SU-DHL-6 (cell line): Measurements from ENCODE around the gene MT1A.
A peak's percentile ranks its signal among the peaks of the same experiment; 100 is the strongest.

Source experiments
- H2AFZ ChIP-seq: fragments of 200-600 bp; sonication (generic); 2 replicates; pipeline ENCODE4 v1.6.1; 2014; ENCODE audit warnings: low read depth, mild to moderate bottlenecking, moderate library complexity, mixed read lengths, antibody characterized with exemption, low read length; ENCODE audit not compliant: severe bottlenecking
- H3F3A ChIP-seq: fragments of 200-600 bp; shearing (Covaris generic); 2 replicates; pipeline ENCODE4 v1.6.0; 2016; ENCODE audit warnings: antibody characterized with exemption, mild to moderate bottlenecking; ENCODE audit not compliant: insufficient read depth
- H3K27ac ChIP-seq: fragments of 200-600 bp; sonication (generic); 2 replicates; pipeline ENCODE4 v1.5.1; 2016; ENCODE audit warnings: low read depth, mild to moderate bottlenecking, low read length, moderate library complexity, mixed read lengths
- H3K27me3 ChIP-seq: fragments of 200-600 bp; sonication (generic), shearing (Covaris generic); 2 replicates; pipeline ENCODE4 v1.6.0; 2014; ENCODE audit warnings: mild to moderate bottlenecking, low read length
- H3K36me3 ChIP-seq: fragments of 200-600 bp; sonication (generic); 2 replicates; pipeline ENCODE4 v1.6.1; 2014; ENCODE audit warnings: mild to moderate bottlenecking, low read length, mixed read lengths
- H3K4me2 ChIP-seq: fragments of 300-600, 200-600 bp; shearing (Covaris generic), sonication (generic); 2 replicates; pipeline ENCODE4 v1.6.0; 2014; ENCODE audit warnings: low read length, low read depth, mild to moderate bottlenecking; ENCODE audit not compliant: poor library complexity, severe bottlenecking
- H3K4me3 ChIP-seq: fragments of 200-600 bp; sonication (generic); 2 replicates; pipeline ENCODE4 v1.5.1; 2014; ENCODE audit warnings: antibody characterized with exemption, low read length, mild to moderate bottlenecking, mixed read lengths; ENCODE audit not compliant: insufficient read depth, poor library complexity, severe bottlenecking
- H3K79me2 ChIP-seq: fragments of 200-600 bp; sonication (generic); 2 replicates; pipeline ENCODE4 v1.6.1; 2014; ENCODE audit warnings: mild to moderate bottlenecking, low read length, moderate library complexity; ENCODE audit not compliant: insufficient read depth
- H3K9ac ChIP-seq: fragments of 200-600 bp; sonication (generic); 2 replicates; pipeline ENCODE4 v1.7.0; 2014; ENCODE audit warnings: mild to moderate bottlenecking, low read length
- H3K9me2 ChIP-seq: fragments of 200-600 bp; sonication (generic); replicated peaks from 2 replicates; pipeline ENCODE4 v1.6.1; 2014; ENCODE audit warnings: low read length; ENCODE audit not compliant: insufficient read depth
- H3K9me3 ChIP-seq: fragments of 200-600 bp; sonication (generic); 2 replicates; pipeline ENCODE4 v1.6.1; 2014; ENCODE audit warnings: low read length, mixed read lengths; ENCODE audit not compliant: insufficient read depth
- H4K20me1 ChIP-seq: fragments of 200-600 bp; sonication (generic); 2 replicates; pipeline ENCODE4 v1.6.1; 2014; ENCODE audit warnings: low read depth, mild to moderate bottlenecking, antibody characterized with exemption, low read length, moderate library complexity, mixed read lengths
- CTCF ChIP-seq: fragments of 200-600 bp; sonication (generic); IDR thresholded peaks from one replicate; pipeline ENCODE4 v1.5.1; 2017; ENCODE audit warnings: antibody characterized with exemption, mild to moderate bottlenecking, low read length, moderate library complexity; ENCODE audit not compliant: insufficient read depth, poor library complexity, severe bottlenecking
- EZH2phosphoT487 ChIP-seq: fragments of 200-600 bp; sonication (generic), shearing (Covaris generic); conservative IDR thresholded peaks from 2 replicates; pipeline ENCODE4 v1.6.1; 2018; ENCODE audit warnings: mild to moderate bottlenecking, antibody characterized with exemption, low read length, moderate library complexity, mixed read lengths

MT1A gene

DNA sequence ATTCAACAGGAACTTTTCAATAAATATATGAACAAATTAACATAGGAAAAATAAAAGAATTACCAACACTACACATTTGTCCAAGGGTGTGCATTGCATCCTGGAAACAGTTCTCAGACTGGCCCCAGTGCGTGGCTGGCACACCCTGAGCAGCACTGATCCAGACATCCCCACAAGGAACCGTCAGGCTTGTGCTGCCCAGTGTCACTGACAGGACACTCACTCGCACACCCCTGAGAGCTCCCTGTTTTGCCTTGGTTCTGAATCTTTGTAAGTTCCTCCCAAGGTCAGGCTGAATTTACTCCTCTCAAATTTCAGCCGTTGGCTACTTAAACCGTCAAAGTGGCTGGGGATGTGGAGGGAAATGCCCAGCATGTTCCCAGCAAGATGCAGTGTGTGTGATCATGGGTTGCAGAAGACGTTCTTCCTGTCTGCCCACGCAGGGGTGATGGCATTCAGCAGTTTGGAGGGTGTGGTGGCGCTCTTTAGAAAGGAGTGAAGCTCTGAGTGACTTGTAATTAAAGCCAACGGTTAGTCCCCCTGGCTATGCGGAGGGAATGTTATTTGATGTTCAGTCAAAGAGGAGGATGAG lies 28.4 kb upstream of the MT1A start:
- H3K36me3 ChIP-seq: no peaks in the 10 kb centered on the region
- TF ChIP-seq CTCF: no peak
- TF ChIP-seq EZH2phosphoT487: no peak
- H3K9me3 ChIP-seq: no peaks in the 10 kb centered on the region
- H3K9ac ChIP-seq: no peak overlapping the region
- H3K27ac ChIP-seq: no peak overlapping the region
- H2AFZ ChIP-seq: no peak overlapping the region
- H3K27me3 ChIP-seq: no peaks in the 10 kb centered on the region
- H3F3A ChIP-seq: no peaks in the 10 kb centered on the region
- no peaks in the 10 kb centered on the region for H3K9me2 ChIP-seq
- no peaks in the 10 kb centered on the region for H3K79me2 ChIP-seq
- no peak overlapping the region for H3K4me3 ChIP-seq
- H3K4me2 ChIP-seq: peak overlapping the region; percentile 75
- no peaks in the 10 kb centered on the region for H4K20me1 ChIP-seq

GRCh38 chr16:56610609-56611111 lies 27.8 kb upstream of the MT1A start:
- no peak overlapping the region for H3K4me2 ChIP-seq
- no peak overlapping the region for H3K9ac ChIP-seq
- H3K36me3 ChIP-seq: no peaks in the 10 kb centered on the region
- H3K9me3 ChIP-seq: no peaks in the 10 kb centered on the region
- no peaks in the 10 kb centered on the region for H3K27me3 ChIP-seq
- no peak overlapping the region for H2AFZ ChIP-seq
- no peaks in the 10 kb centered on the region for H4K20me1 ChIP-seq
- H3K9me2 ChIP-seq: no peaks in the 10 kb centered on the region
- no peaks in the 10 kb centered on the region for H3K79me2 ChIP-seq
- H3F3A ChIP-seq: no peaks in the 10 kb centered on the region
- no peak overlapping the region for H3K4me3 ChIP-seq
- TF ChIP-seq CTCF (no peak), EZH2phosphoT487 (no peak)
- H3K27ac ChIP-seq: no peak overlapping the region

DNA sequence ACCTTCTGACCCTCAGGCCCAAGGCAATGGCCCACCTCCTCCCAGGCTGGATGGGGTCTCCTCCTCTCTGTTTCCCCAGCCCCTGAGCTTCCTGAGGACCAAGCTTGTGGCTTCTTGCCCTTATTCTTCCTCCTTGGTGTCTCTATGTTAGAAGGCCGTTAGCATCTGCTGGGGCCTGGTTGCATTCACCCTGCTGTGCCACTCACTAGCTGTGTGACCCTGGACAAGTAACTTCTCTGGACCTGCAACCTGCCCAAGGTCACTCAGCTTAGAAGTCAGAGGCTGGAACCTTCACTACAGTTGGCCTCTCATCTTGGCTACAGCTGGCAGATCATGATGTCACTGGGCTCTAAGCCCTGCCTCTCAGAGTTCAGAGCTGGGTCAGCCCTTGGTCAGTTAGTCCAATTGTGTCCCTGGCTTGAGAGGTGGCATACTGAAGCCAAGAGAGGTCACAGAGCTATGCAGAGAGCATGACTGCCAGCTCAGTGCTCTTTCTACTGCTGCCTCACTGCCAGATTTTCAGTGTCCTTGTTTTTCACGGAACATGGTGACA lies 27.1 kb upstream of the MT1A start:
- H3K4me2 ChIP-seq: no peak overlapping the region
- no peaks in the 10 kb centered on the region for H3K9me2 ChIP-seq
- no peak overlapping the region for H2AFZ ChIP-seq
- no peaks in the 10 kb centered on the region for H3K9me3 ChIP-seq
- no peak overlapping the region for H3K9ac ChIP-seq
- no peaks in the 10 kb centered on the region for H4K20me1 ChIP-seq
- H3K36me3 ChIP-seq: no peaks in the 10 kb centered on the region
- no peaks in the 10 kb centered on the region for H3K27me3 ChIP-seq
- no peak for TF ChIP-seq CTCF
- no peak for TF ChIP-seq EZH2phosphoT487
- no peak overlapping the region for H3K27ac ChIP-seq
- H3K79me2 ChIP-seq: no peaks in the 10 kb centered on the region
- no peak overlapping the region for H3K4me3 ChIP-seq
- no peaks in the 10 kb centered on the region for H3F3A ChIP-seq
